ENCODE measurements around the gene RABGAP1L. TPM values are rescaled to one million over a fixed set of nuclear protein-coding genes. Genes with fewer than 3 reads are reported as not detected.

Gene RABGAP1L
- total RNA-seq, 4 donors from 2014 or later, result 39.9 to 77.4 (median 48.7) TPM

GRCh38 chr1:175034775-175035174 is 875.5 kb downstream of the RABGAP1L start:
- TF ChIP-seq CTCF (IDR thresholded peaks at IDR 0.05; ENCODE audit: low read depth), result no peak

GRCh38 chr1:175035865-175036264 is 876.5 kb downstream of the RABGAP1L start:
- TF ChIP-seq CTCF (IDR thresholded peaks at IDR 0.05; ENCODE audit: low read depth), result no peak

- no peak for TF ChIP-seq CTCF (IDR thresholded peaks at IDR 0.05; ENCODE audit: low read depth)
These were observed 877.2 kb downstream of the RABGAP1L start for GRCh38 chr1:175036476-175036875.

GRCh38 chr1:175037416-175037815 is 878.1 kb downstream of the RABGAP1L start:
- TF ChIP-seq CTCF (IDR thresholded peaks at IDR 0.05; ENCODE audit: low read depth), result no peak

GRCh38 chr1:175040324-175040879 is 881.1 kb downstream of the RABGAP1L start:
- no peak for TF ChIP-seq CTCF (IDR thresholded peaks at IDR 0.05; ENCODE audit: low read depth)

- TF ChIP-seq CTCF (IDR thresholded peaks at IDR 0.05; ENCODE audit: low read depth), result no peak
These were observed 883.3 kb downstream of the RABGAP1L start for GRCh38 chr1:175042650-175043049.

GRCh38 chr1:175043824-175044223 is 884.5 kb downstream of the RABGAP1L start:
- TF ChIP-seq CTCF (IDR thresholded peaks at IDR 0.05; ENCODE audit: low read depth), result no peak

Small RNAs within 50 kb of the gene (small RNA-seq; reads per million reads assigned to genes)
- not detected for gene BANF1P4
- 0.49 reads per million for gene RF00019
- not detected for gene RNU6-307P

Other genes with a start within 250 kb of the RABGAP1L start
- gene SERPINC1, start 242.2 kb upstream of the RABGAP1L start, total RNA-seq, result under 1 TPM in 1 of 4 donors, not detected in 3; 0.51 TPM
- gene RC3H1, start 137.2 kb upstream of the RABGAP1L start, total RNA-seq, result 10 to 100 TPM; 28.0 to 35.2 (median 31.1) TPM

Data from subcutaneous adipose tissue (tissue), 4 donors.